GM21529 (cell line): ENCODE measurements around the gene CLNS1A.
"Not testable (repeated sequence)": the region's sequence is repeated elsewhere in the genome, so short reads cannot be mapped to it uniquely, and the experiment has no call there.

Source experiments
- ATAC-seq: cut with Tn5 transposase; IDR thresholded peaks from one replicate; pipeline ENCODE4 v1.9.1; 2021; ENCODE audit not compliant: unreplicated experiment

CLNS1A gene, protein sequence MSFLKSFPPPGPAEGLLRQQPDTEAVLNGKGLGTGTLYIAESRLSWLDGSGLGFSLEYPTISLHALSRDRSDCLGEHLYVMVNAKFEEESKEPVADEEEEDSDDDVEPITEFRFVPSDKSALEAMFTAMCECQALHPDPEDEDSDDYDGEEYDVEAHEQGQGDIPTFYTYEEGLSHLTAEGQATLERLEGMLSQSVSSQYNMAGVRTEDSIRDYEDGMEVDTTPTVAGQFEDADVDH

DNA sequence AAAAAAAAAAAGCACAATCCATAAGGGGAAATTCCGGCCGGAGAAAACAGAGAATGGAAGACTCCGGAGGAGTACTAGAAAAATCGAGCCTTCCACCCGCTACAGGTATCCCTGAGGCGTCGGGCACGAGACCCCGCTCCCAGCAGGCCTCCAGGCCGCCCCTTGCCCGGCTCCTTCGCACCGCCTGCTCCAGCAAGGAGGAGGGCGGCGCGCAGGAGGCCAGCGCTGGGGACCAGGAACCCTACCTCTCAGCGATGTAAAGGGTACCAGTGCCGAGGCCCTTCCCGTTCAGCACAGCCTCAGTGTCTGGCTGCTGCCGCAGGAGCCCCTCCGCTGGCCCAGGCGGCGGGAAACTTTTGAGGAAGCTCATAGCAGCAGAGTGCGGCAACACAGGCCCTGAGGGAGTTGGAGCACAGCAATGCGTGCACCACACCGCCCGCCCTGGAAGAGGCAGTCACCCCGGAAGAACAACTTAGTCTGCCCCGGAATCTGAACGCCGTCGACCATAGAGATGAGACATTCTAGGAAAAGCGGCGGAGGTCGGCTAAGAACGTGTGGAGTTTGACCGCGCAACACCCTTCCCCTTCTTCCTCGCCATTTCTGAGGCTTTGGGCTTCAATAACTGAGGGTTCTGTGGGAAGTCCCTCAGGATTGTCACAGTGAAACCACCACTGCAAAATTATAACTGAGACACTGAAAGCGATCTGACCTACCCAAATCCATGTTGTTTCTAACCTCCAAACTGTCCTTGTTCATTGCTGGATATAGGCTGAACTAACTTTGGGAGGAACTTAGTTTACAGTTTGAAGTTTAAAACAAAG lies at the start of gene CLNS1A:
Gene CLNS1A (minus strand): TSS at position 450 of the 821 bp plus-strand sequence. CDS start 80 bp downstream, at position 370.
- peak; percentile 98 for ATAC-seq

DNA sequence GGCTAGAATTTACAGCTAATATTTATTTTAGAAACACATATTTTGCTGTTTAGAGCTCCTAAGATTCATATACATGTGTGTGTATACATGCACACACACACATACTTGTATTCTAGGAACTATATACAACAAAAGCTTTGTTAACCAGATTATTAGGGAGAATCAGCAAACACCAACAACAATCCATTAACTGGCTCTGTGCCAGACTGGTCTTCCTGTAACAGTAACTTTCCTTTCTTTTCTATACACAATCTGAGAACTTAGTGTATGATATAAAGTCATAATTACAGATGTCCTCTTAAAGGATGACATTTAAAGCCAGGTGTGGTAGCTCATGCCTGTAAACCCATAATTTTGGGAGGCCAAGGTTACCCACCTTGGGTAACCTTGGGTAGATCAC lies 49.5 kb upstream of the CLNS1A start:
- ATAC-seq, result no peak

DNA sequence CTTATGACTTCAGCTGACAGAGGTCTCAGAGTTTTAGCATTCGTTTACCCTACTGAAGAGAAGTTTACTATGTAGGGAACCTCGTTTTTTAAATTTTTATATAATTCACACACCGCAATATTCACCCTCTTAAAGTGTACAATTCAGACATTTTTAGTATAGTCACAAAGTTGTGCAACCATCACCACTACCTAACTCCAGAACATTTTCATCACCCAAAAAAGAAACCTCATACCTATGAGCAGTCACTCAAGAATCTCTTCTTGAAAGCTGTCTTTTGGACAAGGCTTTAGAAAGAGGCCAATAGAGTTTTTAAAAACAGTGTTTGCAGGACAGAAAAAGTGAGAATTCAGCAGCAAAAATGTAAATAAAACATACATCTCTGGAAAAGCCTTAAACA lies 39.5 kb upstream of the CLNS1A start:
- ATAC-seq, result no peak

DNA sequence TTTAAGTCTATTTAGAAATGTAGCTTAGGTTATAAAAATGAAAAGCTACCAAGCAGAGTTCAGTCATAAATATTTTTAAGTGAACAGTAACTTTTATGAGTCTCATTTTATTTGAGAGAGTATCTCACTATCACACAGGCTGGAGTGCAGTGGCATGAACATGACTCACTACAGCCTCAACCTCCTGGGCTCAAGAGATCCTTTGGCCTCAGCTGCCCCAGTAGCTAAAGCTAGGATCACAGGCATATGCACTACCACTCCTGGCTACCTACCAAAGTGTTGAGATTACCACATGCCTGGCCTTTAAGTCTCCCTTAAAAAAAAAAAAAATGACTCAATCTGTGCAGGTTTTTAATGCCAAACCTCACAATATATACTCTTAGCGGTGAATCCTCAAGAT lies 34.7 kb upstream of the CLNS1A start:
- ATAC-seq, result no peak

DNA sequence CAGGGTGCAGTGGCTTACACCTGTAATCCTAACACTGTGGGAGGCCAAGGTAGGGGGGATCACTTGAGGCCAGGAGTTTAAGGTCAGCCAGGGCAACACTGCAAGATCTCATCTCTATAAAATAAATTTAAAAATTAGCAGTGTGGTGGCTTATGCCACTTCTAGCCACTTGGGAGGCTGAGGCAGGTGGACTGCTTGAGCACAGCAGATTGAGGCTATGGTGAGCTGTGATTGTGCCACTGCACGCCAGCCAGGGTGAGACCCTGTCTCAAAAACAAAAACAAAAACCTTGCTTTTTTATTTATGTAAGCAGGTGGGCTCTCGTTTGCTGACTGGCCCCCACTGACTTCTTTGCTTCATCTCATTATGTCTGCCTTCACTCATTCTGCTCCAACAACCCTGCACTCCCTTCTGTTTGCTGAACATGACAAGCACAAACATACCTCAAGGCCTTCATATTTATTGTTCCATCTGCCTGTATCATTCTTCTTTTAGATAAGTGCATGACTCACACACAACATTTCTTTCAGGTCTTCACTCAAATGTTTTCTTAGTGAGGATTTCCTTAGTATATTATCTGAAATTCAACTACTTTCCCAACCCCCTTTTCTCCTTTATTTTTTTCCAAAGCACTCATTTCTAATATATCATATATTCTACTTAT lies 32.4 kb upstream of the CLNS1A start:
- no peak for ATAC-seq

DNA sequence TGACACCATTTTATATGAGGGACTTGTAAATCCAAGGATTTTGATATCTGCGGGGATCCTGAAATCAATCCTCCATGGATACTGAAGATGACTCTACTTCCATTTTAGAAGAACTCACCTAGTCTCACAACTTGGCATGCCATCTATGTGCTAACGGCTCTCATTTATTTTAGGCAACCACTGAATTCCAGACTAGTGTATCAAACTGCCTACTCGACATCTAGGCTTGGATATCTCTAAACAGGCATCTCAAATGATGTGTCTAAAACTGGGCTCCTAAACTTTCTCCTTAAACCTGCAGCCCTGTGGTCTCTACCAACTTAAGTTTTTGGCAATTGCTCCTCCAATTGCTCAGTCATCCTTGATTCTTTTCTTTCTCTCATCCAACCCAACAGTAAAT lies 31.2 kb upstream of the CLNS1A start:
- ATAC-seq, result no peak

DNA sequence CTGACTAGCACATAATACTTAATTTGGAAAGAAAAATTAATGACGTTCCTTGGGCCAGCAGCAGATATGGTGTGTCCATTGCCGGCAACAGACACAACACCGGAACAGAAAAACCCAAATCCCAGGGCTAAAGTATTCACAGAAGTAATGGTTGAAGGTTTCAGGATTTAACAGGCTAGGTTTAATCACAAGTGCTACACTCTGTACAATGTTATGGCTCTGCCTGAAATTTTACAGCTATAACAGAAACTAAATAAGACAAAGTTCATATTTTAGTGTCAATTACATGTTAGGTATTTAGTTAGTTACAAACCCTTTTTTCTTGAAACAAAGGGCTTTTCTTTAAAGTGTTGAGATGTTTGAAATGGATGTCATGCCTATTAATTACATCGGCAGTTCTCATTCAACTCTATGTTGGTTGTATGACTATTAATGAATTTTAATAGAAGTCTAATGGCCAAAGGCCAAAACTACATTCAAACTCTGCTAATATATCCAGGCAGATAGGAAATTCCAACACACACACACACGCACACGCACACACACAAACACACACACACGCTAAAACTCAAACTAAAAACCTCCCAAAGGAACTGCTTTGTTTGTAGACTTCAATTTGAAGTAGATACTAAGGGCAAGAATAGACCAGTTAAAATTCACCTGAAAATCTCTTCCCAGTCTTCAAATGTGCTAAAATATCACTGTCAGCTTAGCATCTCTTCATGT lies 27.8 kb upstream of the CLNS1A start:
- ATAC-seq, result no peak

DNA sequence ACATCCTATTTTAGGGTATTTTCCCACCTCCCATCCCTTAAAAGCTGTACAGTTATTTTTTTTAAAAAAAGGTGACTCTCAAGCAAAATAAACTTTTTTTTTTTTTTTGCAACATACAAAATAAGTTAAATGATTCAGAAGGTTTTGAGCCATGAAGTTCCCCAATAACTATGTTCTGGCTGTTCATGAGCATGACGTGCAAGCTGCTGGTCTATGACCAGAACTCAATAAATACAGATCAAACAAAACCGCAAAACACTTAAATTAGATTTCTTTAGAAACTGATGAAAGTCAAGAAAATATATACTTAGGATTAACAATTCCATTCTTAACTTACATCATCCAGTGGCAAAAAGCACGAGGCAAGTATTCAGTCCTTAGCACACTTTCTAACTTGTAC lies 24.1 kb upstream of the CLNS1A start:
- ATAC-seq, result no peak

DNA sequence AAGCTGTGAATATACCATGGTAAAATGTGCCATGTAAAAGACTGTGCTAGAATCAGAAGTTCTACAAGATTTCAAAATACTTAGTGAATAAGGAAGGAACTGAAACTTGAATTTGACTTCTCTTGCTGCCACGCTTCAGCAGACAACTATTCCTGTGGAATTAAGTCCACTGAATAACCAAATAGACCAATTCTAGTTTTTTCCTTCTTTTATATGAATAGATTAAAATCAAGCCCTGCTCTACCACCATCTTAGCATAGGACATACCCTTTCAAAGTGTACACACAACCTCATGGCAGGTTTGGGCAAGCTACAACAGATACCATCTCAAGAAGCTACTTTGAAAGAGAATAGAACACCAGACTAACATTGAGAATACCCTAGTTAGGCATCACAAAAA lies 23.4 kb upstream of the CLNS1A start:
- ATAC-seq, result no peak

DNA sequence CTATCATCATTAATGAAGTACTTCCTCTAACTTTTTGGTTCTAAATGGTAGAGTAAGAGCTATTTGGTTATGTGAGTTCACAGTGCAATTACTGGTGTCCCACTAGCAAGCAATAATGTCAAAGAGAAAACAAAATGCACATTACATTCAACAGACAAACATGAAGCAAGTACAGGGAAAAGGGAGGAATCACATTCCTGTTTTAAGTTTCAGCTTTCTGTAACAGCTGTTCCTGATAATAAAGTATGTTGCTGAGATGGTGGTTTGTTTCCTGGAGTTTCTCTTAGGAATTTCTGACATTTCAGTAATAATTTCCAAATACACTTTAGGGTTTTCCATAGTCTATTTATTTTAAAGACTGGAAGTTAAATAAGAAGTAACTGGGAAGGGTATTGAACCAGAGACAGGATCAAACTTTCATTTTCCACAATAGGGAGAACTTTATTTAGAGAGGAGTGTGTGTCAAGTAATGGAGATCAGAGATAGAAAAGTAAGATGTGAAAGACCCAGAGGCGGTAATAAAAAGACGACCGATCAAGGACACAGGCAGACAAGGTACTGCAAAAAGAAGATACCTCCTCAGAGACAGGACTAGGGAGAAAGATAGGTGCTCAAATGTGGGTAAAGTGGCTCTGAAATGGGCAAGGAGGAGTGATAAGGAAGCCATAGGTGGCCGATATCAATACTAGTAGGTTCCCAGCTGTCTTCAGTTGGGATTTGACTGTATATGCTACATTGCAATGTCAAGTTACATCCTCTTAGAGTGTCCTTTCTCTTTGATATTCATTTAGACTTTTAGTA lies 20.8 kb upstream of the CLNS1A start:
- no peak for ATAC-seq

DNA sequence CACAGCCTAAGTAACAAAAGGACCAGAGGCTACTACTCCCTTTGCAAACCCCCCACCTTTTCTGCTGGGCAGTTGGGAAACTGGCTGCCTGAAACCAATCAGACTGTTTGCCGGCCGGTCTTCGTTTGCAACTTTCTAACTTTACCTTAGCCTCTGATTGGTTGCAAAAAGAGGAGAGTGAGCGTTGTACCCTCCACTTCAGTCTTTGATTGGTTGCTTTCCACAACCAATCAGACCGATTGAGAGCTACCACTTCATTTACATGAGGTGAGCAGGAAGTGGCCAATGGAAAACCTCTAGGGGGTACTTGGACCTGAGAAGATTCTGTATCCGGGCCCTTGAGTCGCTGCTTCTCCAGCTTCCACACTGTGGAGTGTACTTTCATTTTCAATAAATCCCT lies 18.8 kb upstream of the CLNS1A start:
- no peak for ATAC-seq

DNA sequence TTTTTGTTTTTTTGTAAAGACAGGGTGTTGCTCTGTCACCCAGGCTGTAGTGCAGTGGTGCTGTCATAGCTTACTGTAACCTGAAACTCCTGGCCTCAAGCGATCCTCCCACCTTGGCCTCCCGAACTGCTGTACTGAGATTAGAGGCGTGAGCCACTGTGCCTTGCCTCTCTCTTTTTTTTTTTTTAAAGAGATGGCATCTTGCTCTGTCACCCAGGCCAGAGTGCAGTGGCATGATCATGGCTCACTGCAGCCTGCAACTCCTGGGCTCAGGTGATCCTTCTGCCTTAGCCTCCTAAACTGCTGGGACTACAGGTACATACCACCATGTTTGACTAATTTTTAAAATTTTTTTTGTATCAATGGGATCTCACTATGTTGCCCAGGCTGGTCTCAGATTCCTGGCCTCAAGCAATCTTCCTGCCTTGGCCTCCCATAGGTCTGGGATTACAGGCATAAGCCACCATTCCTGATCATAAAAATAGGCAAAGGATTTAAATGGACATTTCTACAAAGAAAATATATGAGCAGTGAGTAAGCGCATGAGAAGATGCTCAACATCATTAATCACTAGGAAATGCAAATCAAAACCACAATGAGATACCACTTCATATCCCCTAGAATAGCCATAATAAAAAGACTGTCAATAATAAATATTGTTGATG lies 17.3 kb upstream of the CLNS1A start:
- no peak for ATAC-seq

DNA sequence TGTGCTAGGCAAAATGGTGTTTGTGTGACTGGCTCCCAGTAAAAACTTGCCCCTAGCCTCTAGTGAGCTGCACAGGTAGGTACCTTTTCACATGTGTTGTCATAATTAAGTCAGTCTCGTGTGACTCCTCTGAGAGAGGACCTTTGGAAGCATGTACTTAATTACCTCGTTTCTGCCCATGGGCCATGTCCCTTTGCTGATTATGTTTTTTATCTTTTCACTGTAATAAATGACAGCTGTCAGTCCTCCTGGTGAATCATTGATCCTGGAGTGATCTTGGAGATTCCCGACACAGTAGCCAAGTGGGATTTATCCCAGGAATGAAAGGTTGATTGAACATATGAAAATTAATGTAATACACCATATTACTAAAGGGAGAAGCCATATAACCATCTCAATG lies 12.5 kb upstream of the CLNS1A start:
- no peak for ATAC-seq

DNA sequence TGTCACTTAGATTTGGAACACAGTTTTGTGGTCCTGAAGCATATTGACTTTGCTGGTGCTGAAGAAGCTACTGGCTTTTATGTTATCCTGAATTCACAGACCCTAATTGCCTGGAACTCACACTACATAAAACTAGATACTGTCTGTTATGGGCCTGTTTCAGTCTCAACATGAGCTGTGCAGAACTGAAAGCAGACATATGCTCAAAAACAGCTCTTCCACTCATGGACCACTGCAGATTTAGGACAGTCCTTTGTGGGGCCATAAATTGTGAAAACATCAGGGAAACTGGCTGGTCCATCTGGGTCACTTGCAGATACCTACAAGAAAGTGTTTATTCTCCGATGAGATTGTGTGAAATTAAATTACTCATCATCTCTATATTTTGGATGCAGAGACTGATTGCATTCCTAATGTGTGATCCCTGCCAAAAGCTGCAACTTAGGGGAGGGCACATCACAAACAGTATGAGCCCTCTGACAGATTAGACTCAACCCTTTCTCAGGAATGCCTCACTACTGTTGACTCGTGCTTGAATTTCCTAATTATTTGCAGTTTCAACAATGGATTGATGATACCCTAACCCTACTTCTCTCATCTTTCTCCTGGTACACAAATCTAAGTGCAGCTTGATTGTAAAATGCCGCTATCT lies 10.2 kb upstream of the CLNS1A start:
- no peak for ATAC-seq

DNA sequence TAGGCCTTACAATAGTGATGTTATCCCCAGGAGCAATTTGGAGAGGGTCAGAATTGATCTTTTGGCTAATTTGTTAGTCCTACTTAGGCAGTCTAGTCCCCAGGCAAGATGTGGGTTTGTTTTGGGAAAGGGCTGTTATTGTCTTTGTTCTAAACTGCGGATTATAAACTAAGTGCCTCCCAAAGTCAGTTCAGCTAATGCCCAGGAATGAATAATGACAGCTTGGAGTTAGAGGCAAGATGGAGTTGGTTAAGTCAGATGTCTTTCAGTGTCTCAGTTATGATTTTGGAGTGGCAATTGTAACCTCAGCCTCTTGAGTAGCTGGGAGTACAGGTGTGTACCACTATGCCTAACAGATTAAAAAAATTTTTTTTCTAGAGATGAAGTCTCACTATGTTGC lies 7.3 kb upstream of the CLNS1A start:
- no peak for ATAC-seq

DNA sequence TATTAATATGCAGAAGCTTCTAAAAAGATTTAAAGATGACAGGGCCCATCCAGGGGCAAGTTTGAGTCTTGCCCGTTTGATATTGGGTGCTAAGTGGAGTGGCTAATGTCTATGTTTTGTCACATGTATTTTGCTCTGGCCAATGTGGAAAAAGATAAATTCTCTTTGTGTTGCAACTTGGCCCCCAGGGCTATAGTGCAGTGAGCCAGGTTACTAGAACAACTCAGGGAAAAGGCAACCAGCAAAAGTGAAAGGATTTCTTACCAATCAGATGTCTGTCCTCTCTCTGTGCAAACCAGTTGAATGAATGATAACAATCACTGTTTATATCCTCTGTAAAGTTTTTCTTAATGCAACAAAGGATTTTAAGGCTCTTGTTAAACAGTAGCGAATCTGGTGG lies 4.6 kb upstream of the CLNS1A start:
- ATAC-seq, result no peak

DNA sequence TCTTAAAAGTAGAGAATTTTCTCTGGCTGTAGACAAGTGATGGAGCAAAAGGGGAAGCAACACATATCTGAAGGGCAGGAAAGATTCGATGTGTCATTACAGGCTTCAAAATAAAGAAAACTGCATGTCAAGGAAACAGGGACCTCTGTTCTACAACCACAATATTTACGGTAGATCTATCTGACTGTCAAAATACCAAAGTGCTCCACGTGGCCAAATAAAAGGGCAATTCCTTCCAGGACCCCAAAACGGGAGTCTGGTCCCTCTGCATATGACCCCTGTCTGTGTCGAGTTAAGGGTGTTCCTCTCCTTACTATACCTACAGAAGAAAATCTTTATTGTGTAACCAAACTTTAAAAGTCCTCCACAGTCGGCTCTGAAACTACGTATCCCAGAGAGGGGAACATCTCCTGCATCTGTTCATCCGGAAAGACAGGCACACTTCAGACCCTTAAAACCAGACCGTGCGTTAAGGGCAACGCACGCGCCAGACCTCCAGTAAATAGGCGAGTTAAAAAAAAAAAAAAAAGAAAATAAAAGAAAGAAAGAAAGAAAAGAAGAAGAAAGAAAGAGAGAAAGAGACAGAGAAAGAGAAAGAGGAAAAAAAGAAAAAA lies 756 bp downstream of the CLNS1A start:
- ATAC-seq, result no peak

DNA sequence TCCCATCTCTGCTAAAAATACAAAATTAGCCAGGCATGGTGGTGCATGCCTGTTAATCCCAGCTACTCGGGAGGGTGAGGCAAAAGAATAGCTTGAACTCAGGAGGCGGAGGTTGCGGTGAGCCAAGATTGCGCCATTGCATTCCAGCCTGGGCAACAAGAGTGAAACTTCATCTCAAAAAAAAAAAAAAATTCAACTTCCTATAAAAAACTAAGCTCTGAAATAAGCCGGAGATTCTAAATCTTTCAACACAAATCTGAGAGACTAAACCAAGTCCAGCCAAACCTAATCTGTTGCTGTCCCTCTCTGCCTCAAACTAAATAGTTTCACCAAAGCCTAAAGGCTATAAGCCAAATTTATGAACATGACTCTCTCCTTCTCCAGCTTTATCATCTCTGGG lies 3.7 kb downstream of the CLNS1A start:
- not testable (repeated sequence) for ATAC-seq

DNA sequence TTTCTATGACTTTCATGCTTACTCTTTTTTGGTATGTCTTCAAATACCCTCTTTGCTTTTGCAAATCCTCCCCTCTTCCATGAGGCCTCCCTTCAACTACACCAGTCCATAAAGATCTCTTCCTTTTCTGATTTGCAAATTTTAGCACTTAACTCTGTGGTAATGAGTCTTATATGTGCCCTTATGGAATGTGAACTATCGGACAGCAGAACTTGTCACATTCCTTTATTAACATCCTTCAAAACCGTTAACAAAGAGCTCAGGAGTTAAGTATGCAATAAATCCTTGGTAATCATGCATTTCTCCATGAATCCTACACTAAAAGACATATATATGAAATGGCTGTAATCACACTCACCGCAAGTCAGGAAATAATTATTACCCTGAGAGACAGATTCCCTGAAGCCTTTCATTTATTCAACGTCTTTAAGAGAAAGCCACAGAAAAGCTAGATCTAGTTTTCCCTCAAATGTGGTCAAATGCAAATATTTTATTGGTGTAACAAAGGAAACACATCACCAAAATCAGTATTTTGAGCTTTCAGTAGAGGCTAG lies 7.4 kb downstream of the CLNS1A start:
- ATAC-seq, result peak; percentile 14
